GM21619 (cell line): ENCODE data around the gene CYP27C1.

Experiments used
- ATAC-seq: cut with Tn5 transposase; IDR thresholded peaks from one replicate; pipeline ENCODE4 v1.9.1; 2021; ENCODE audit not compliant: unreplicated experiment

The CYP27C1 gene

DNA sequence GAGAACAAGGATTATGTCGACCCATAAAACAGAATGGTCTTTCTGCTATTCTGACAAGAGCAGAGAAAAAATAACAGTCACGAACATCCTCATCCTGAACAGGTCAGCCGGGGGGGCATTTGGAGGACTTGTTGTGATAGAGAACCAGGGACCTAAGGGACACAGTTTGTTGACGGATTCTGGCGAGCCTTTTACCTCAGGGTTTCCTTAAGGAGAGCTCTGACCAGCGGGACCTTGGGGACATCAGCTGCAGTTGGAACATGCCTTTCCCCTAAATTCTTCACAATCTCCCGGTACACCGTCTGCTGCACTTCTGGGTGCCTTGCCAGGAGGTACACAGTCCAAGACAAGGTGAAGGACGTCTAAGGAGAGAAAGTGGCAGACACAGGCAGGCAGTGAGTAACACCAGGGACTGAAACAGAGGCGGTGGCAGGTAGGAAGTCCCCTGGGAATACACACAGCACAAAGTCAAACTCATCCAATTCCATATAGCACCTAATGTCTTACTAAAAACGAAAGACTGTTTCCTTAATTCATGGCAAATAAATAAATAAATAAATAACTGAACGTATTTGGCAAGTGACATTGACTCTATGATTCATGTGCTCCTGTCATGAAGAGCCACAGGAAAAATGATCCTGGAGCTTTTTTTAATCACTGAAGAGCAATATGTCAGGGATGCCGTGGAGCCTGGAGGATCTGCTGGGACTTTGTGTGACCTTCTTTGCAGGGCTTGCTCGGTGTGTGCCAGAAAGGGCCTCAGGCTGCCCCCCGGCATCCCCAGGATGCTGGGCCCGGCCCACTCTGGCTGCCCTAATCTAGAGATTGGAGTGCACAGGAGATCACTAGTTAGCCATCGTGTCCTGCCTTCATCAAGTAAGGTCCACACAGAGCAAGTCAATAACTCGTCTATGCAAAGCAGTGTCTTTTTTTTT is 24.7 kb downstream of the CYP27C1 start:
- no peak for ATAC-seq

DNA sequence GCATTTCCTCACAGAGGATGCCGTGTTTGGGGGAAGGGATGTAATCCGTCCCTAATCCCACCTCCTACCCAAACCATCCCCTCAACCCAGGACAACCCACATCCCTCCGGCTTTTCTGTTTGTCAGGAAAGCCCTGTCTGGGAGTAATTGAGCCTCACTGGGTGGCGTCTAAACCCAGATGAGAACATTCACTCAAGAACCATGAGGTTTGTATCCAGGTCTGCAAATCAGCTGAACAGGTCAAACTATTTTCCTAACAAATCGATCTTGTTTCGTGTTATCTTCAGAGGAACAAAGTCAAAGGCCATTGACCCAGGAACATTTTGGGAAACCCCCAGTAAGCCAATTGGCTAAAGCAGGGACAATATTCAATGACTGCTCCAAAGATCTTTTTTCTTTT is 25.7 kb downstream of the CYP27C1 start:
- ATAC-seq: no peak

DNA sequence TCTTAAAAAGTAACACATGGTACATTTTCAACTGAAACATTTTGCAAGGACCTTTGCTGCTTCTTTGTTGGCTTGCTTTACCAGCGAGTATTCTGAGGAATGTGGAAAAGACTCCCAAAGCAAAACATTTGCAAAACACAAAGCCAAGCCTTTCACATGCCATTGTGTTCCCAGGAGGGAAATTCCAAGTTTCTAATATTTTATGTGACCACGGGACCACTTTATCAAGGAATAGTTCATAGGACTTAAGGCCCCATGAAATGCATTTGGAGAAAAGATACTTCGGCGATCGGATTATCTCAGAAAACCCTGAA is 26.2 kb downstream of the CYP27C1 start:
- no peak for ATAC-seq

DNA sequence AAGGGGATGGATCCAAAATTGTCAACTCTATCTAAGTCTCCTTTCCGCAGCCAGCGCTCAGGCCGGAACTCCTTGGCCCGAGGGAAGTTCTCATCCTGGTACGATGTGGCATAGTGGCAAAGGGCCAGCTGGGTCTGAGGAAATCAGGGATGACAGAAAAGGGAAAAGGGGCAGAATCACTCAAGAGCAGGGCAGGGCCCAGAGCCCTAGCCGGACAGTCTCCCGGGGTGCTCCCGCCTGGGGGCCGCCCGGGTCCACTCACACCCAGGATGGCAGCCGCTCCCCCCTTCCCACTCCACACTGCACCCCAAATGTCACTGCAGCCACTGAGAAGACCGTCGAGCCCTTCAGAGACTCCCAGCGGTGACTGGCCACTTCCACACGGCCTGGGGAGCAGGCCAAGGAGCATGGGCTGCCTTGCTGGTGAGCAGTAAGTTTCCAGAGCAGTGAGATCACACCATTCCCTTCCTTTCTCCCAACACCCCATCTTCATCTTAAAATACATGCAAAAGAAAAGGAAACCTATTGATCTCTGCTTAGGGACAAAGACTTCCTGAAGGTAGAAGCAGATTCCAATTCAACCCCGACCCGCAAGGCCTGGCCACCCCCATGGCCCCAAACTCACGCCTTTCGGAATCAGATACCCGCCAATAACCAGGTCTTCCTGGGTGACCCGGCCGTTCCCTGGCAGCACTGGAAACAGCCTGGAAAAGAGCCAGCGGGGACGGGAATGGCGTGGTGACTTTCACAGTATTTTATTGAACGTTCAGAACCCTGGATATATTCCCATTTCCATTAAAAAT is 26.7 kb downstream of the CYP27C1 start:
- ATAC-seq: no peak

DNA sequence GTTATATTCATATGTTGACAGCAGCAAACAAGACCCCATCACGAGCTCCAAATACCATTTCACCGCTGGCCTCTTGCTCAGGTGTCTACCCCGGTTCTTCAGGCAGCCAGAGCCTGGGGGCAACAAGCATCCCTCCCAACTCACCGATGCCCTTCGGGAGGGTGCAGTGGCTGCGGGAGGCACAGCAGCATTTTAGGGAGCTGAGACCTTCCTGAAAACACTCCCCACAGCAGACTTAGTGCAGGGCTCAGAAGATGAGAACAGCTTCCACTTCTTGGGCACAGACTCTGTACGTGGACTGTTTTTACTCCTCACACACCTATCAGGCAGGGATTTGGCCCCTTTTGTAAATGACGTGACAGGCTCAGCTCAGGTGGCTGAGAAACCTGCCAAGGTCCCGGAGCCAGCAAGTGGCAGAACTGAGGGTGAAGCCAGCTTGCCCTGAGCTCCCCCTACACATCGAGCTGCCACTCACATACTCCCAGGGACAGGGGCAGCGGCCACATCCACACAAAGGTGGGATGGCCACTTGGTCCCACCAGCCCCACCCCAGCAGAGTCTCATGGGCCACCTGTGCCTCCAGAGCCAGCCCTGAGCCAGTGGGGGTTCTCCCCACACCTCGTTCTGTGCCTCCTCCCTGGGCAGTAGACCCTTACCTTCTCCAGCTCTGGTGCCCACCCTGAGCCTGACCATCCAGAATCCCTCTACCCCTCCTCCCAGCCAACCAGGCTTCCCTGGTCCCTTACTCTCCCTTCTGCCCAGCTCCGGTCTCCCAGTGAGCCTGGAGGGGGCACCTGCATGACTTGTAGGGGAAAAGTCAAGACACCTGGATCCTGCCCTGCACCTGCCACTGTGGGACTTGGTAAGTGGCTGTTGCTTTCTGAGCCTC is 28.5 kb downstream of the CYP27C1 start:
- ATAC-seq: no peak

DNA sequence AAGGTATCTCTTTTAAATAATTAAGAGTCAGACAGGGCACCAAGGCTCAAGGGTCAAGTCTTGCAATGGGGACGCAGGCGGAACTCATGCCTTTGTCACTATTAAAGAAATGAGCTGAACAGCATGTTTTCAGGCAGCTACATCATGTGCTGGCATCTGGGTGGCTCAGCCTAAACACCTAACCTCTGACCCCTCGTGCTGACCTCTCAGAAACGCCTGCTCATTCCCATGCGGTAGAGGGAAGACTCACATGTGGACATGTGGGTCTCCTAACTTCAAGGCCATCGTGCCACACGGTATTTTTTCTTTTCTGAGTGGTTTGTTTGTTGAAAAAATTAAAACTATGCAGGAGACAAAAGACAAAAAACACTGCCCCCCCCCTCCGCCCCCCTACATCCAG is 31.3 kb downstream of the CYP27C1 start:
- no peak for ATAC-seq

DNA sequence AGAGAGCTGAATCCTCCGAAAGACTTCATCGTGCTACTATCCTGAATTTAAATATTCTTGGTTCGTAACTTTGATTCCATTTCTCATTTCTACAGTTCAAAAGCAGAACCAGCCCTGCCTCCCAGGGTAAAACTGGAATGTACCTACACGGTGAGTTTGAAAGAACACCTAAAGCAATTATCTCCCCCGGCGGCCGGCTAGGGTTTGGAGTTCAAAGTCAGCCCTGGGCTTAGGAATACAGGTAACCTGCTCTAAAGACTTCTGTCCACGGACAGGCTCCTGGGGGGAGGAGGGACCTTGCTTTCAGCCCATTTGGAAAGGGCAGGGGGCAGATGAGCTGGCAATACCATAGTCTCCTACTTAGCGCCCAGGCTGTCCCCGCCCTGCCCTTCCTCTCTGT is 32.3 kb downstream of the CYP27C1 start:
- no peak for ATAC-seq

DNA sequence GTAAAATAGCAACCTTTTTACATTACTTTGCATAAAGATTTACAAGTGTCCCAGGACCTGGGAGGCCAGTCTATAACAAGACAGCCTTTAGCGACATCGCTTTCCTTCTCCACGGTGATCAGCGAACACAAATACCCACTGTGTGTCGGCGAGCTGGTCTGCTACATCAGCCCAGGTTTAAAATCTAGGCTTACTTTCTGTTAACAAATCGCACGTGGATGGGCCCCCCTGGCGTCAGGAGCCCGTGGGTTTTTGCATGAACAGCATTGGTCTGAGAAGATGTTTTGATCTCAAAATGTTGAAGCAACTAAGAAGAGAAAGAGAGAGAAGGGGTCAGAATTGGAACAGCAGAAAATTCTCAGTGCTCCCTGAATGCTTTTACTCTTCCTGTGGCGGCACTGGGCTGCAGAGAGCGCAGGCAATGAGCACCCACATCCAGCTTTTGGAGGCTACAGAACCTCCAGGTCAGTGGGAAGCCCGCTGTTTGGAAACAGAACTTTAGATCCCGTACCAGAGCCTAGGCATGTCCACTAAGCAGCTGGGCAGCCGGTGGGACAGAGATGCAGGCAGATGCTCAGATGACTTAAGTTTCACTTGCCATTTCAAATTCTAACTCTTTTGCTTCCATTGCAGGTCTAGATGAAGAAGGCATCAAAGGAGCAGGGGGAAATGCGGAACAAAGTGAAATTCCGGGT is 32.9 kb downstream of the CYP27C1 start:
- no peak for ATAC-seq

DNA sequence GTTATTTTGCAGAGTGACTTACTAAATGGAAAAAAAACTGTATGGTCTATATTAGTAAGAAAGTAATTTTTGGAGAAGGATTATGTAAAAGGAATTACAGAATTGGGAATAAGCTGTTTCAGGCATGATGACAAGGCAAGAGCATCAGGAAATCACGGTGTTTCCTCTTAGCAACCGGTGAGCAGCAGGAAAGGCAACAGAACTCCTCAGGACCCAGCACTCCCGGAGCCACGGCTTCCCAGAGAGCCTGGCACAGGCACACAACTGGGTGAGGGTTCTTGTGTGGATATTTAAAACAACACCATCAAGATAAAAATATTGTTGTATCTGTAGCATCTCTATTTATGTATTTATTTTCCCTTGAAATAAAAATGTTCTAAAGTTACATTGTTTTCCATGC is 34.4 kb downstream of the CYP27C1 start:
- ATAC-seq: no peak

DNA sequence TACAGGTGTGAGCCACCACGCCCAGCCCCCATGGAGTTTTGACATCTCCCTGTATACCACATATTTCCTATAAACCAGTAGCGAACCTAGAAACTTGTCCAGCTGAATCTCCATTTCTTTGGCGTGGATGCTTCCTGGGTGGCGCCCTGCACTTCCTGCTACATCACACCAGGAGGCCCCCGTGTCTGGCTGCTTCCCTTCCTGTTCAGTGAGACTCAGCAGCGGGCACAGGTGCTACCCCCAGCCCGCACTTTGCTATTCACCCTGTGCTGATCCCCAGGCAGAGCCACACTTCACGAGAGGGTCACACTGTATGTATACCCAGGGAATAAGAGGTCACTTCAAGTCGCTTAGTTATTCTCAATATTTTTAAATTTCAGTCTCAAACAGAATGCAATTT is 35.0 kb downstream of the CYP27C1 start:
- no peak for ATAC-seq

DNA sequence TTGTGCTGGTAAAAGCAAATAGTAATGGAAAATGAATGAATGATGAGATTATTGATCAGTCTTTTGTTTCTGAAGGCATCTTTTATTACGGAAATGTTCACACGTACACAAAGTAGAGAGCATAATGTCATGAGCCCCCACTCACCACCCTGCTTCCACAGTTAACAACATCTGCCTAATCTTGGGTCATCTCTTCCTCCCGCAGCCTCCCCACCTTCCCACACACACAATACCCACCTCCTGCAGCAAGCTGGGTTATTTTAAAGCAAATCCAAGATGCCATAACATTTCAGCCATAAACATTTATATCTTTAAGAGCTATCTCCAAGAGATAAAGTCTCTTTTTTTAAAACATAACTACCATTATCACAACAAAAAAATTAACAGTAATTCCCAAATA is 36.3 kb downstream of the CYP27C1 start:
- ATAC-seq: no peak

DNA sequence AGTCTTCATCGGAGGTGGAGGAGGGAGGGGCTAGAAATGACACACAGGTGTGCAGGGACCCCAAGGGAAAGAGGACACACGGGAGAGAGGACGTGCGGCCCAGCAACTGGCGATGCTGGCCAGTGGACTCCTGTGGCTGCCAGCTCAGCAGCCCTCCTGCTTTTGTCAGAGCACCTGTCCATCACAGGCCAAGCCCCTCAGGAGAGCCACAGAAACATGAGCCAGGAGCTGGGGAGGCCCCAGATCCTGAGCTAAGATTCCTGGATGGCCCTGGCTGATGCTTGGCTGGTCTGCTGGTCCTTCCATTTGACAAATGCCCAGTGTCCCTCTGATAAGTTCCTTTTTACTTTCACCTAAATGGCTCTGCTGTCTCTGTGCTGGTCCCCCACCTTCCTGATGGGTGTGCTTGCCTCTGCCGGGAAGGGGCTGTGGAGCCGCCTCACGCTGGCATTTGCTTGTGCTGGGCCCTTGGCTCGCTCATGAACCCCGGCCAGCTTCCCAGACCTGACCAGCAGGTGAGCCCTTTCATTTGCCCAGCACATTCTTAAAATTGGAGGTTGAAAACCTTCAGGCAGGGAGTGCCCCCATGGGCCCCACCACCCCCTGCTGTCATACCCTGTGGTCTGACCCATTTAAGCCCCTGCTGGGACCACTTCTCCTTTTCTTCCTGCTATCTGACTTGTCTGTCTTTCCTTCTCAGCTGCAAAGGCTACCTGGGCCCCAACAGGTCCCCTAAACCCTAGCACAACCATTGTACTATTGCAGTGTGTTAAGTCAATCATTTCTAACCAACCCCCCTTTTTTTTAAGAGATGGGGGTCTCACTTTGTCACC is 37.3 kb downstream of the CYP27C1 start:
- ATAC-seq: no peak

DNA sequence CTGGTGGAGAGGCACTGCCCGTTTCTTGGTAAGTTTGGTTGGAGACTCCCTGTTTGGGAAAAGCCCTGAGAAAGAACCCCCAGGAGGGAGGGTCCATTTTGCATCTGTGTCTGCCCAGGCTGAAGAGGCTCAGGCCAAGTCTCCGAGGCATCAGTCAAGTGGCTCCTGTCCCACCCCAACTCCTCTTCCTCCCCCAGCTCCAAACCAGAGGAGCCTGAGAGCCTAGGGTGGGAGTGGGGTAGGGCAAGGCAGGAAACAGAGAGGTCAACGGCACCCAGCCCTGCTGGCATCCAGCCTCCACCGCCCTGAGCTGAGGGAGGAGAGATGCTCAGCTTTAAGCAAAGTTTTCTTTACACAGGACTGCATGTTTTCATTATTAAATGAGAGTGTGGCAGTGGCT is 38.2 kb downstream of the CYP27C1 start:
- ATAC-seq: no peak

DNA sequence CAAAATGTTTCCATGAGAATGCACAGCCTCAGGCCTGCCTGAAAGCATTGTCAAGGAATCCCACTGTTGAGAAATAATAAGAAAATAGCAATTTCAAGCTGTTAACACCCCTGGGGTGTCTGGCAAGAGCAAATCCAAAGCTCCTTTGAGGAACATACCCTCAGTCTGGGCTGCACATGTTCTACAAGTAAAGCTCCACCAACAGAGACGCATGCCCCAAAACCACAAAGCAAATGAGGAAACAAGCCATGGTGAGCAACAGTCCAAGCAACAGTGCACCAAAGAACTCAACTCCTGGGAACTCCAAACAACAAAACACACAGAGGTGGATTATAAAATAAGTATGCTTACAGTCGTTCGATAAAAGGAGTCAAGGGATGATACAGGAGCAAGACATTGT is 40.3 kb downstream of the CYP27C1 start:
- no peak for ATAC-seq

DNA sequence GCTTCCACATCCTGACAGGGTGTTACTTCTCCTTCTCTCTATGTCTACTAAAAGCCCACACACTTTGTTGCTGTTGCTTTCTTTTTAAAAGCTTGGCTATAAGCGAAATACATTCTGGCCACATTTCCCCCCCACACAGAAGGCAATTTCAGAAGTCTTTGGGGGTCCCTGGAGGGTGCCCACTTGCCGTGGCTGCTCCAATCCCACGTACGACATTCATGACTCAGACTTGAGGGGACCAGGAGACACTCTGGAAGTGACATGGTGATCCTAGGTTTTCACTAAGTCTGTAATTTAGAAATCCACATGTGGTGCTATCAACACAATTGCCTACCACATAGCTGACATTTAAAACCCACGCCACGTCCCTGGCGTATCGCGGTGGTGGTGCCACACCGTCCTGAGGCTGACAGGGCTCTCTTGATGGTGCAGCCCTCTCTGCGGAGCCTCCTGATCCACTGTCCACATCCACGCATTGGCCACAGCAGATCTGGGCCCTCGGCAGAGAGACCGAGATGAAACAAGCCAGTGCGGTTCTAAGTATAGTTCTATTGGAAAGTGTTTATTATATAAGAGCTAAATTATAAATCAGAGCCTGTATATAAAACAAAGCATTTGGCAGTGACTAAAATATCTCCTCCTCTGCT is 42.4 kb downstream of the CYP27C1 start:
- ATAC-seq: no peak

DNA sequence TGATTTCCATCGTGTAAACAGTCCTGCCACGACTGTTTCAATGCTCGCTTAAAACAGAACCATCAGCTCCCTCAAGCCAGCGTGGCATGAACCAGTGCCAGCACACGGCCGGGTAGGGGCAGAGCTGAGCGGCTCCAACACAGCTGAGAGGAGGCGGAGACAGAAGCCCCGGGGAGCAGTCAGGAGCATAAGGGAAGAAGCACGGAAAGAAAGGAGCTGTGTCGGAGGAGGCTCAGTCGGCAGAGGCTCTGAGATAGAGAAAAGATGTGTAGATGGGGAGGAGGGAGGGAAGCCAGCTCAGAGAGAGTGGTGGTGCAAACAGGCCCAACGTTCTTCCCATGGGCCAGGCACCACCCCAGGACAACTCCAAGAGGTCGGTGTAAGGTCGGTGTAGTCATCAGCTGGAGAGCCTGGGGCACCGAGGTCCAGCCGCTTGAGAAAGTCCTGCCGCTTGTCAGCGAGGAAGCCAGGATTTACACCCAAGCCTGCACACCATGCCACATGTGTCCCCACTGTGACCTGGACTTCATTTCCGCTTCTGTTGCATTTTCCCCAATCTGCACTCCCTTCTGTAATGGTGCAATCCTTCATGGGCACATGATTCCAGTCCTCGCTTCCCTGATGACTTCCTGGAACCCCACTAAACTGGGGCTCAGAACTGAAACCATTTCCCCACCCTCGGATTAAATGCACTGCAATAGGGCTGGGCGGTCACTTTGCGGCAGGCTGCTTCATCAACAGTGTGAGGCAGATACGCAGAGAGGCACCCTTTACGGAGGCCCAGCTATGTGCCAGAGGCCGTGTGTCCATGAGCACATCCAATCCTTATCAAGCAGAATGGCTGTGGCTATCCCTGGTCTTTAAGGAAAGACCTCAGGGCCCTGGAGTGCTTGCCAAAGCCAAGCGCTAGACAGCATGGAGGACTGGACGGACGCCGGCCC is 43.5 kb downstream of the CYP27C1 start:
- no peak for ATAC-seq

DNA sequence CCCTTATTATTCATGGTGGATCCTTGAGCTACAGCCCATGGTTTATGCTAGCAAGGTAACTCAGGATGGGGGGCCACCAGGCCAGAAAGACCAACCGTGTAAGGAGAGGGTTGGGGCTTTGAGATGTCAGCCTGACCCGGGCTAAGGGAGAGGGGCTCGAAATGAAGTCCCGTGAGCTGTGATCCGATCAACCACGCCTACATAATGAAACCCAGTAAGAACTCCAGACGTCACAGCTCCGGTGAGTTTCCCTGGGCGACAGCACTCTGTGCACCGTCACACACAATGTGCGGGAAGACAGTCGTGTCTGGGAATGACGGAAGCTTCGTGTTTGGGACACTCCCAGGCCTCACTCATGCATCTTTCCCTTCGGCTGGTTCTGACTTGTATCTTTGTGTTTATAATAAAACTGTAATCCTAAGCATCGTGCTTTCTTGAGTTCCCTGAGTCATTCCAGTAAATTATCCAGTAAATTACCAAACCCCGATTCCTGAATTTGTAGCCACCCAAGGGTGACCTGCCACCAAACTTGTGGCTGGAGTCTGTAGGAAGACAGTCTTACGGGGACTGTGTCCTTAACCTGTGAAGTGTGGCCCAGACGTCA is 44.2 kb downstream of the CYP27C1 start:
- no peak for ATAC-seq
